Esophagus mucosa (tissue), 1 donor: ENCODE results near the gene RICTOR. TPM values are rescaled to one million over a fixed set of nuclear protein-coding genes. Genes with fewer than 3 reads are reported as not detected.

Experiments
- ATAC-seq: fragments of 200-7000 bp; cut with Tn5 transposase; one replicate; pipeline ENCODE4 v1.9.1; 2020
- total RNA-seq: library from RNA; stranded (reverse); gene quantifications from one replicate; pipeline ENCODE4 v1.2.4, GENCODE V29; 2023
- donor health status: DM: yes; HTN: yes; CAD: no.

The RICTOR gene, protein sequence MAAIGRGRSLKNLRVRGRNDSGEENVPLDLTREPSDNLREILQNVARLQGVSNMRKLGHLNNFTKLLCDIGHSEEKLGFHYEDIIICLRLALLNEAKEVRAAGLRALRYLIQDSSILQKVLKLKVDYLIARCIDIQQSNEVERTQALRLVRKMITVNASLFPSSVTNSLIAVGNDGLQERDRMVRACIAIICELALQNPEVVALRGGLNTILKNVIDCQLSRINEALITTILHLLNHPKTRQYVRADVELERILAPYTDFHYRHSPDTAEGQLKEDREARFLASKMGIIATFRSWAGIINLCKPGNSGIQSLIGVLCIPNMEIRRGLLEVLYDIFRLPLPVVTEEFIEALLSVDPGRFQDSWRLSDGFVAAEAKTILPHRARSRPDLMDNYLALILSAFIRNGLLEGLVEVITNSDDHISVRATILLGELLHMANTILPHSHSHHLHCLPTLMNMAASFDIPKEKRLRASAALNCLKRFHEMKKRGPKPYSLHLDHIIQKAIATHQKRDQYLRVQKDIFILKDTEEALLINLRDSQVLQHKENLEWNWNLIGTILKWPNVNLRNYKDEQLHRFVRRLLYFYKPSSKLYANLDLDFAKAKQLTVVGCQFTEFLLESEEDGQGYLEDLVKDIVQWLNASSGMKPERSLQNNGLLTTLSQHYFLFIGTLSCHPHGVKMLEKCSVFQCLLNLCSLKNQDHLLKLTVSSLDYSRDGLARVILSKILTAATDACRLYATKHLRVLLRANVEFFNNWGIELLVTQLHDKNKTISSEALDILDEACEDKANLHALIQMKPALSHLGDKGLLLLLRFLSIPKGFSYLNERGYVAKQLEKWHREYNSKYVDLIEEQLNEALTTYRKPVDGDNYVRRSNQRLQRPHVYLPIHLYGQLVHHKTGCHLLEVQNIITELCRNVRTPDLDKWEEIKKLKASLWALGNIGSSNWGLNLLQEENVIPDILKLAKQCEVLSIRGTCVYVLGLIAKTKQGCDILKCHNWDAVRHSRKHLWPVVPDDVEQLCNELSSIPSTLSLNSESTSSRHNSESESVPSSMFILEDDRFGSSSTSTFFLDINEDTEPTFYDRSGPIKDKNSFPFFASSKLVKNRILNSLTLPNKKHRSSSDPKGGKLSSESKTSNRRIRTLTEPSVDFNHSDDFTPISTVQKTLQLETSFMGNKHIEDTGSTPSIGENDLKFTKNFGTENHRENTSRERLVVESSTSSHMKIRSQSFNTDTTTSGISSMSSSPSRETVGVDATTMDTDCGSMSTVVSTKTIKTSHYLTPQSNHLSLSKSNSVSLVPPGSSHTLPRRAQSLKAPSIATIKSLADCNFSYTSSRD (N-terminal part only)
- total RNA-seq = 18.1 TPM

DNA sequence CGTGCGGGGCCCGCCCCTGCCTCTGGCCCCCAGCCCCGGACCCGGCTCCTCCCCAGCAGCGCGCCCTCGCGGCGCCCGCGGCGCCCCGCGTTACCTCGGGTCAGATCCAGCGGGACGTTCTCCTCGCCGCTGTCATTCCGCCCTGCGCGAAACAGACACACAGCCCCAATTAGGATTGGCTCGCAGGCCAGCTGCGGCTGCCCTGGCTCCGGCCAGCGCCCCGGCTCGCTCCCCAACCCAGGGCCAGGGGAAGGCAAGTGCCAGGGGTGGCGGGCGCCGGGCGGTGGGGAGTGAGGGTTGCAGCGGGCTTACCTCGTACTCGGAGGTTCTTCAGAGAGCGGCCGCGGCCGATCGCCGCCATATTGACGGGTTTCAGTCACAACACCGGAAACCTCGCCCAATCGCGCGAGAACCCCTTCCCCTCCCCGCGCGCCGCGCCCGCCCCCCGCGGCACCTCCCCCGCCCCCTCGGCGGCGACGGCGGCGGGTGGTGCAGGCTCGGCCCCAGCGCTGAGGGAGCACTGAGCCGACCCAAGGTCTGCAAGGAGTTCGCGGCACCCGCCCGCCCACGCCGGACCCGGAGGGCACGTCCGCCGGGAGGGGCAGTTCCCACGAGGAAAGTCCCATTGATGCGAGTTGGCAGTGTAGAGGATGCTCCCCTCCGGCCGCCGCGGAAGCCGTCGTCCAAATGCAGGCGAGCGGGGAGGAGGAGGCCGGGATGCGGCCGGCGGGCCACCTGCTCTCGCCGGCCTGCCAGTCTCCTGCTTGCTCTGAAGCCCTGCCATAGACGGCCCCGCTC lies at the start of gene RICTOR:
TSS of gene RICTOR (minus strand) at position 383 of the 798 bp plus-strand sequence. CDS start at position 361, 22 bp downstream.
- ATAC-seq = peak; percentile 93

DNA sequence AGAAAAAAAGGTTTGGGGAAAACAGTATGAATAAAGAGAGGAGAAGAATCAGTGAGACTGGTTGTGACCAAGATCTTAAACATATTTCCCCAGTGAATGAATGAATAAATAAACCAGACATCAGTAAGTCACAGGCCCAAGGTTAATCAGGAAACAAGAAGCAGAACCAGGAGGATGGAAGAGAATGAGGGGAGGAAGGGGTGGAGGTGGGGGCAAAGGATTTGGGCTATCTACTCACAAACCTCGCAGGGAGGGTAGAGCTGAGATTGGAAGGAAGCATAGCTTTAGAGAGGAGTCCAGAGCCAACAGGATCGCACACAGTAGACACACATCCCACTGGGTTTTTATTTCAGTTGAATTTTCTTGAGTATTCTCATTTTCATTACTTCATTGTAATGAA lies 47.7 kb upstream of the RICTOR start:
- ATAC-seq = no peak

DNA sequence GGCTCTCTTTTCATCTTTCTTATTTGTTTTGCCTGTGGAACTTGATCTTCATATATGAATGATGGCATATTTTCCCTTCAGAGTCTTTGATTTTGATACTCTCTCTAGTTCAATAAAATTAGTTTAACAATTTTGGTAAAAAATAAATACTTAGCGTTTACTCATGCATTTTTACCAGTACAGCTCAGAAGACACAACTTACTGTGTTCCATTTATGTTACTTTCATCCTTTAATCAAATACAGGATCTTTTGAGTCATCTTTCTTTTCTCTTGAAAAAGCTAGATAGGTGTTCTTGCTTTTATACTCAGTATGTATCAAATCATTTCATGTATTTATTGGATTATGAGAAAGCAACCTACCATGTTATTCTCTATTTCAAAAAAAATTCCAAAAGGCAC lies 47.1 kb upstream of the RICTOR start:
- no peak for ATAC-seq

DNA sequence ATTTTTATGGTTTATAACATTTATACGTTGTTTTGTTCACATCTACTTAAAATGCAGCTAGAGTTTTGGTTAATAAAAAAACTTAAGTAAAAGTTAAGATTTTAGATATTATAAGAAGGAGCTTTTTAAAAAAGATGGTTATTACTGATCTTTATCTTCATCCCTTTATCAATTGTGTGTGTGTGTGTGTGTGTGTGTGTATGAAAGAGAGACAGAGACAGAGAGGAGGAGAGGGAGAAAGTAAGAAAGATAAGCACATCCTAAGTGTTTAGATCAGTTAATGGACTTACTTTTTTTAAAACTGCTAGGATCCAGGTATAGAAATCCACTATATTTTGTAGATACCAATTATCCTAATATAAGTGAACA lies 45.8 kb upstream of the RICTOR start:
- no peak for ATAC-seq

DNA sequence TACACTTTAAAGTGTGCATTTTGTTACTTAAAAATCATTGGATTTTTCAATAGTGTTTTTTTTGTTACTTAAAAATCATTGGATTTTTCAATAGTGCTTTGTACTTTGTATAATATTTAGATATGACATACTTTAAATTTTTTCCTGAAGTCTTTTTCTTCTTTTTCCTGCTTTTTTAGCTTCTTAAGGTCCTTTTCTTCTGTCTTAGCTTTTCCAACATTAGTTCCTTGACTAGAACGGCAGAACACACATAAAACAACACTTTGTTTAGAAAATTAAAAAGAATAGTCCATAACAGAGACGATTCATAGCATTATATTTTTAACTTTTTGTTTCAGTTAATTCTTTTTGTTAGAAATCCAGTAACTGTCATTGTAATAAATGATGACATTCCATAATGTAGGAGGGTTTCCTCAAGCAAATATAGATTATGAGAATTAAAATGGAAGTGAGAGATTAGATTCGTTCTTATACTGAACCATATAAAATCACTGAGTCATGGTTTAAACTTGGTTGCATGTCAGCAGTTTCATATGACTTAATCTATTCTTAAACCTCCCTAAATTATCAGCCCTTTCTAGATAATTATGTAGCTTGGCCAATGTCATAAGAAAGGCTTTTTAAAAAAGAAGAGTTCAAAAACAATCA lies 45.3 kb upstream of the RICTOR start:
- ATAC-seq = no peak

DNA sequence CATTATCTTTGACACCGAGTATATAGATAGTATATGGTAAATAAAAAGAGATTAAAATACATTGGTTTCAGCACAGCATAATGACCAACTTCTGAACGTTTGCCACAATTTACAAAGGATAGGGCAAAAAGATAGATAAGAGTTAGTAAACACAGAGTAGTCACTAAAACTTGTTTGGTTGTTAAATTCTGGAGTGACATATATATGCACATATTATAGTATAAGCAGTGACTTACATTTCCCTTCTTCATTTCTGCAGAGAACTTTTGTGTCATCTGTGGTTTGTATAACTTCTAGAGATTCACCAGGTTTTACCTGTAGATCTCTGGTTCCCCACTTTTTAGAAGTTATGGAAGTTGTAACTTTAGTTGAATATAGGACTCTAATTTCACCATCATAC lies 44.4 kb upstream of the RICTOR start:
- ATAC-seq = no peak

DNA sequence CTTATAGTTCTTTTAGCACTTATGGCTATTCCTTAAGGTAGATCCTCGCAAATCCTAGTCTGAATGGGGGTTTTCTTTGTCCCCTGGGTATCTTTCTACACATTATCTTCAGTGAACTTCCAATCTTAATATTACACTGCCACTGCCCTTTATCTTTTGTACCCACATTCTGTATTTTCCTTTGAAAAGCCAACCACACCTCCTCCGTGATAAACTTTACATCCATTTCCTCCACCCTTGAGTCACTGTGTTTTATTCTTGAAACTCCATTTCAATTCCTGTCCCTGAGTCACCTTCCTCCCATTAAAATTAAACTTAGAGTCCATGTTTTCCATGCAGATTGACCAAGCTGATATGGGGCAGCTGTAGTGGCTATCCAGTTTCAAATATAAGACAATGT lies 43.2 kb upstream of the RICTOR start:
- no peak for ATAC-seq

DNA sequence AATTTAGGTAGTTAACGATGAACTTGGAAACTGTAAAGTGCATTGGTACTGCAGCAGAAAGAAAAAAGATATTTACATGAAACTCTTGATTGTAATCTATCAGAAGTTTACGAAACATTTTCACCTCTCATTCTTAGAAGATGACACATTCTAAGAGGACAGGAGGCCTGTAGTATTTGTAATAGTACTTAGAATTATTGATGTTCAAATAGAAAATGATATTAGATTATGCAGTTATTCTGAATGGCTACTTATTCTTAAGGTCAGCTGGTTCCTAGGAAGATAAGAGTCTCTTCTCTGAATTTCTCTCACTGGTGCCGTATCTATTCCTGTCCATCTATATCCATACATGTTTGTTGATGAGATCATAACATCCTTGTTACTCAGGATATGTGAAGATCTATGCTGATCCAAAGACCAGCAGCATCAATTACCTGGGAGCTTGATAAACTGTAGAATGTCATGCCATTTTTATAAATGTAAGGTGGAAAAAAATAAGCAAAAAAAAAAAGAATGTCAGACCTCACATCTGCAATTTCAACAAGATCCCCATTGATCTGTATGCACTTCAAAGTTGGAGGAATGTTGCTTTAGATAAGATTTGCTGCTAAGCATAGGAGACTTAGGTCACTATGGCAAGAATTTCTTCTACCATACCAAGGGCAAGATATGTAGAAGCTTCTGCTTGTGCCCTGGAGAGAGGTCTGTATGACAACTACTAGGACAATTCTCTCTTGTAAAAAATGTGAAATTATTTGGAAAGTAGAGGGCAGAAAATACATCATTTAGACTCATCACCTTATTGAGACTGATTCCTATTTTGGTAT lies 42.4 kb upstream of the RICTOR start:
- no peak for ATAC-seq

DNA sequence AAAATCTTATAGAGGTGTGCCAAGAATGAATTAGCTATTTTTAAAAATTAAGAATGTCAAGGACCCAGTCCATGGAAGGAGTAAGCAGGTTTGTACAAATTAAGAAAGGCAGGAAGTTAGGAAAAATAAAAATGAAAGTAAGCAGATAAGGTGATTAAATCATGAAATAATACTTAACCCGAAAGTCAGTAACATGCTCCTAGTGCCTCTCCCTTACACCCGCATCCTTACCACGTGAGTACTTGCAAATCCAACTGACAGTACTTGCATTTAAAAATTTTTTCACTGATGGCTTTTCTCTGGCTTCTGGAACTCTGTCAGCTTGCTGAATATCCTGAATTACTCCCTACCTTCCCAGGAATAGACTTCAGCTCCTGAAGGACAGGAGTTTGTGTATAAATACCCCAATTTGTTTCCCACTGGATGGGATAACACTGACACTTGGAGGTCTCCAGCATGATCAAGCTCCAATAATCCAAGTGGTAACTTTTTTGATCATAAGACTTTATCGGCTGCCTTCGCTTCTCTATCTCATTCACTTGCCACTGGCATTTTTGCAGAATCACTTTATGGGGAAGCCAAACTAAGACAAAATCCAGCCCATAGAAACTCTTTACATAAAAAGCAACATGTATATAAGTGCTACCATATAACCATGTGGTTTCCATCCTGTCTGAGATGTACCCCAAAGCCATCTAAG lies 41.6 kb upstream of the RICTOR start:
- ATAC-seq = no peak

DNA sequence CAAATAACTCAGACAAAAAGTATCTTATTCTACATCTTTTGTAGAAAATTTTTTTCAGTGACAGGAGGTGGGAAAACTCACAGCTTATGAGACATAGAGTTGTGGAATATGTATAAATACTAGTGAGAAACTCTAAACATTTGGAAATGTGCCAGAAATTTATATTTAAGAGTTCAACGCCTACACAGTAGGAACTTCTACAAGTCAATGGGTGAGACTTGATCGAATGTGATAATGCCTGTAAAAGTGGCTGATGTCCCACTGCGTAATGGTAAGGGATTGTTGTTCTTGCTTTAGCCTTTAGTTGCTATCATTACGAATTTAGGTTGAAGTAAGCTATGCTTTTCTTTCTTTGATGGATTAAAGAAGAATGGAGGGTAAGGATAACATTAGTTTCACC lies 40.0 kb upstream of the RICTOR start:
- no peak for ATAC-seq

DNA sequence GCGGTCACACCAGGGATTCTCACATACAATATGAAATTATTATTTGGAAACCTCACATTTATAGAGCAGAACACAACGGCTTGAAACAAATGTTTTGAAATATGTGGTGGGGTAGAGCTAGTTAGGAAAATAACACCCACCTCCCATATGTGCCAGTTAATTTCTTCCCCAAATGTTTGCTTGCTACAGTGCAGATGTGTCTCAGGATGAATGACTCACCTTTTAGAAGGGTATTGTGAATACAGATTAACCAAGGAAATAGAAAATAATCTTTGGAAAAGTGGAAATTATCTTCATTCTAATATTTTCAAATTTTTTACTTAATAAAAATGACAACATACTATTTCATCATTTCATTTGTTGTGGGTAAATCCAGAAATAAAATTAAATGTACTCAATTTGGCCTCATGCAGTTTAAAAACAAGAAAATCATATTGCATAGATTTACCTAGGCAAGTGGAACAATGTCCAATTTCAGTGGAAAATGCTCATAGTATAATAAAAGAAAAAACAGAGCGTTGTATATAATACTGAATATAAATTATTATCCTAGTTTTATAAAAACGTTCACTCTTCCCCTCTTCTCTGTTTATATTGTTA lies 39.3 kb upstream of the RICTOR start:
- ATAC-seq = no peak

DNA sequence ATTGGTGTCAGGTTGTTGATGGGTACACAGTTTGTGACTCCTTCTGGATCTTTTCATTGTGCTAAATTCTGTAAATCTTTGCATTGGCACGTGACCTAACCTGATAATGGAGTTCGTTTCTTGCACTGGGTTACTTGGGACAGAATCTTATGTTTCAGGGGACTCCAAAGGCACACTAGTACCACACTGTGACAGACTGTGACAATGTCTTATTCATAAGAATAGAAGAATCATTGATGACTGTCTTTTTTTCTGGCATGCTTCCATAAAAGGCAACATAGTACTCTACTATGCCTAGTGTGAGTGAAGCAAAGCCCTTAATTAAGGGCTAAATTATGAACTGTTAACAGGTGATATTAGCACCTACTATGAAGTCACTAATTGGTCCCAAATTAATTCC lies 35.4 kb upstream of the RICTOR start:
- no peak for ATAC-seq

DNA sequence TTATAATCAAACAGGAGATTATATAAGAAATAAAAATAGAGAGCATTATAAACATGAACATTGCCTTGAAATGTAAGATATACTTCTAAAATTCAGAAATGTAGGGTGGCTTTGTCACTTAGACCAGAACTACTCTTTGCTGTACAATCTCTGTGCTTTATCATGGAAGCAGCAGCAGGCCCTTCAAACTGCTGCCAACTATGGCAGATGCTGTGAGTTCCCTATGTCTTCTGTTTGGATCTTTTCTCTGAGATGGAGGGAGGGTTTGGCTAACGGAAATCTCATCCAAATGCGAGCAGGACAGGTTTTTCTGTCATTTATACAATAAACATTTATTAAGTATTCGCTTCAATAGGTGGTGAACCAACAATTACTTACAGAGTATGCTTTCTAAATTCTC lies 34.8 kb upstream of the RICTOR start:
- no peak for ATAC-seq

DNA sequence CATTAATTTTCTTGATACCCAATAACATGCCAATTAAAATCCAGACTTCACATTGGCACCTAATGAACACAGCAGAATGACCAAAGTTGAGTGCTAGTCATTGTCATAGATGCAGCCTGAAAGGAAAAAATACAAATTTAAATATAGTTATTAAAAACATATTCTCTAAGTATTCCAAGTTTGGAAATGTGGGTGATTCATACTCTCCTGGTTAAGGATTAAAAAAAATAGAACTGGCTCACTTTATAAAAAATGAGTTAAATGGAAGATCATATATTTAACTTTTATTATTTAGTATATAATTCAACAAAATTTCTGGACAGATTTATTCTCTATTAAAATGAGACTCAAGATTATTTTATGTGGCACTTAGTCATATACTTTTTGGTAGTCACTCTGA lies 33.2 kb upstream of the RICTOR start:
- no peak for ATAC-seq

DNA sequence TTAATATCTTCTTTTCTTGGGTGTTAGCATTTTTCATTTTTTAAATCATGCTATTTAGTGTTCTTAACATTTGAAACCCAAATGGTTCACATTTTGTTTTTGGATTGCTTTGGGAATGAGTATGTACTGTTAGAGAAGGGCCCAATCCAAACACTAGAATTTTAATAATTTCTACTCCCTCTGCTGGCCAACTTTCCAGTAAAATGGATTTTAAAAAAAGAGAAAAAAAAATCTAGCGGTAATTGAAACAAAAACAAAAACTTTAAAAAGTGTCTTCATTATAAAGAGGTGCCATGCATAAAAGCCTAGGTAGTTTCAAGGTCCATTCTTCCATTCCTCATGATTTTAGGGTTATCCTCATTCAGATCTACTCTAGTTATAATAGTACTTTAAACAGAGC lies 32.1 kb upstream of the RICTOR start:
- ATAC-seq = no peak

DNA sequence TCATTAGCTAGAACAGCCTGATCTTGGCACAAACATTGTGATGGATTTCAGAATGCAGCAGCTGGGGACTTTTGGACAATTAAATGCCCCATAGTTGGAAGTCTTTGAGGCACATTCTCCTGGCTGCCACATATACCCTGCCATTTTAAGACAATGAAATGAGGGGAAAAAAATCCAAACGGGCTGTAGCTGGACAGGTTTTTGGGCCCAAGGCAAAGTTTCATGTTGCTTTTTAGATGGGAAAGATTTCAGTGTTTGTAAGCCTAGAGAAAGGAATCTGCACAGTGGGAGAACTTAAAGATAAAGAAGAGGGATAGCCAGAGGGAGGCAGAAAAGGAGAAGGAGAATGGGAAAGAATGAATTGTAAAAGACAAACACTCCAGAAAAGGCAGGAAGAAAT lies 30.0 kb upstream of the RICTOR start:
- no peak for ATAC-seq

DNA sequence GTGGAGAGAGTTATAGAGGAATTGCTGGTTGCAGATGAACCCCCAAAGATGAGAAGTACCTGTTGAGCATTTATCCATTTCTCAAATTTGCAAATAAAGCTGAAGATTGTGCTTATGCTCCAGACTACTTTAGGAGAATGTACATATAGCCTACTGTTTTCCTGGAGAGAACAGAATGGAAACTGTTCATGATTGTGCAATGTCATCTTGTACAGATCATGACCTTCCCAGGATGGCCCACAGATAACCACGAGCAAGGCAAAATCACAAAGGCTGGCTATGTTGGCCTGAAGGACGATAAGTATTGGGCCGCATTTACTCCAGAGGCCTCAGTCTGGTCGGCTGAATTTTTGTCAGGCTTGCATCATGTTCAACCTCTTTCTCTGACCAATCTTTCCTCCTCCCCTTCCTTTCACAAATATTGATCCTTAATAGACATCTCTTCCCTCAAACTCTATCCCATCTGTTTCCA lies 28.5 kb upstream of the RICTOR start:
- no peak for ATAC-seq

DNA sequence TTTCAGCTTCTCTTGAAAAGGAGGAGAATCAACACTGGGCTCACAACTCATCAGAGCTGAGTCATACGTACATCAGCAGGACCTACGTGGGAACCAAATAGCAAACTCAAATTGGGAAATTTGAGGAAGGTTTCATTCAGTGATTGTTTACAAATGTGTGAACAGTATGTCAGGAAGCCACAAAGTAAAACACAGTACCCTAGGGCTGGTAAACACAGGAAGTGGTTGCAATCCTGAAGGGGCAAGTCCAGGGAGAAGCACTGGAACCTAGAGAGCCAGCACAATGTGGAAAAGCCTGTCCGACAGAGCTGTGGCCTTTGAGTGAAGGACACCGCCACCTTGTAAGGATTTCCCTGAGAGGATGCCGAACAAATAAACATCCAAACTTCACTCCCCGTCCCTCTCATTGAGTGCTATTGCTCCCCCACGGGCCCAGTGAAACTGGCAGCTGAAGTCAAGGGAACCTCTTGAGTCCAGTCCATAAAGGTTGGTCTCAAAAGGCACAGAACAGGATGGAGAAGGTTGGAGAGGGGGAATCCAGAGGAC lies 26.7 kb upstream of the RICTOR start:
- peak; percentile 73 for ATAC-seq

DNA sequence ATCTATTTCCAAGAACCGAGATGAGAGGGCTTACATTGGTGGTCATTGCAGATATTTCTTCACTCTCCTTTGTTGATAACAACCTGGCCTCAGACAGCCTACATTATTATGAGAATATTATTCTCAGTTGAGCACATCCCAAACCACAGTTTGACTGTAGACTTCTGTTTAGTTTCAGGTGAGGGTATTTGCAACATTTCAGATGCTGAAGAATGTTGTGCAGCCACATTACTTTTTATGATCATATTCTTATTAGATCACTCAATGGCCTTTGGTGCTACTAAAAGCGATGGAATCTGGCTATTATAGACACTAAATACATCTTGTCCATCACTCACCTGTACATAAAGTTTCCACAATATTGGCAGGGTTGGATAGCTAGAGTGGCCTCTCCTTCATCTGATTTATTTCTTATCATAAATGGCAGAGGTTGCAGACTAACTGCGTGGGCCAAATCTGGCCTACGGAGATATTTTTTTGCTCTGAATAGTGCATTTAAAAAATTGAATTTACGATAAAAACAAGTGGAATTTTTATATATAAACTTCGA lies 26.2 kb upstream of the RICTOR start:
- no peak for ATAC-seq
